T47D (cell line): ENCODE data around the gene CLEC19A.
A peak's percentile ranks its signal among the peaks of the same experiment; 100 is the strongest.

ENCODE experiments used
- DNase-seq, 2 experiments: peaks; one replicate each; pipeline versions ENCODE4 v3.0.0 to v3.0.0-alpha.2; 2011 to 2012; ENCODE audit warnings: low read depth in 1 of 2, low spot score in 1 of 2
- JUND ChIP-seq: IDR thresholded peaks from 2 replicates; pipeline ENCODE4 v1.6.1; 2012; ENCODE audit warnings: low read depth
- in situ Hi-C: cut with HindIII; loops from 2 replicates; pipeline ENCODE4 v1.10.0; 2016; ENCODE audit warnings: low sequenced_read_pairs, low pct_unique_long_range_greater_than_20kb

CLEC19A gene

DNA sequence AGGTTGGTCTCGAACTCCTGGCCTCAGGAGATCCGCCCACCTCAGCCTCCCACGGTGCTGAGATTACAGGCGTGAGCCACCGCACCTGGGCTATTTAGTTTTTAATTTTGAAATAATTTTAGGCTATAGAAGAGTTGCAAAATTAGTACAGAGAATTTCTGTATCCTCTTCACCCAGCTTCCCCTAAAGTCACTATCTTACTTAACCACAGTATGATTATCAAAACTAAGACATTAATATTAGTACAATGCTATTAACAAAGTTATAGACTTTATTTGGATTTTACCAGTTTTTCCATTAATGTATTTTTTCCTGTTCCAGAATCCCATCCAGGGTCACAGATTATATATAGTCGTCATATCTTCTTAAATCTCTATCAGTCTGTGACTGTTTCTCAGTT lies 62.6 kb downstream of the CLEC19A start:
- in situ Hi-C loops = no loop called here
- TF ChIP-seq JUND = no peak
- DNase-seq = no peak

DNA sequence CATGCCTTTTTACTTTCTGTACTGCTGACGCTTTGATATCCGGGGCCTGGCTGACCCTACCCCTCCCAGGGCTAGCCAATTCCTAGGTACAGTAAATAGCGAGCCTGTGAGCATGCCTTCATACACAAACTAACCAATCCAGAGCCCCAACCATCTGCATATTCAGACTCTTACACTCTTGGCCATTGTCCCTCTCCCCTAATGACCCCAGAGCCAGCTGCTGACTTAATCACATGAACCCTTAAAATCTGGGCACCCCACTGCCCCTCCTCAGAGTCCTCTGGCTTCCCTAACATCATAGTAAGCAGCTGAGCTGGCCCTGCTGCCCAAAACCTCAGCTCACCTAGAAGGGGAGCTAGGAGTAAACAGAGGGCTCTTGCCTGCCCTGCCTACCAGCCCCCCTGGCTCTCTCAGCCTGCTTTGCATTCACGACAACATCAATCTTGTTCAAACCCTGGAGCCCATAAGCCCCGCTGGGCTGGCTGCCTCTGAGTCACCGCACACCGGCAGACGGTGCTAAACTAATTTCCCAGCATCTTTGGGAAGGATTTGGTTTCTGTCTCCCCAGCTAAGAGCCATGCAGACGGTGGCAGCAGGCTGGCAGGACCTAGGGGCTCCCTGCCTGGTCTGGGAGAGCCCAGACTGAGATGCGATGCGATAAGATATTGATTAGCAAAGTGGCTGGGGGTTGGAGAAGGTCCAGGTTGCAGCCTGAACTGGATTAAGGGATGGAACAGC lies 63.2 kb downstream of the CLEC19A start:
- in situ Hi-C loops = no loop called here

DNA sequence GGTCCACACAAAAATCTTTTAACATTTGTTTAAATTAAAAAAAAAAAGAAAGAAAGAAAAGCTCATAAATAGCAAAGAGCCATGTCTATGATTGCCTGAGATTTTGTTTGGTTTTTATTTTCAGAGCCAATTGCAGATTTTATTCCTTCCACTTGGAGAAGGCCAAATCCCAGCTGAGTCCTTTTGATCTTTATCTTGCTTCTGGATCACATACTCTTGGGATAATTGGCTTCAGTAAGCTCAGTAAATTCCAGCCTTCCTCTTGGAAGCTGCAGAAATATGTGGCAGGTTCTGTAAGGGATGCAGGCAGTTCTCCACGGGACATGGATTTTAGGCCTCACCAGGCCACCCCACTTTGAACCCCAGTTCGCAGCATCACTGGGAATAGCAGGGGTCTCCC lies 68.8 kb downstream of the CLEC19A start:
- no peak for TF ChIP-seq JUND
- DNase-seq = peak in 1 of 2 experiments; percentile 44
- in situ Hi-C loops = no loop called here

More for the DNA sequence above, 63.2 kb downstream of the CLEC19A start:
- no peak for TF ChIP-seq JUND
- no peak for DNase-seq

DNA sequence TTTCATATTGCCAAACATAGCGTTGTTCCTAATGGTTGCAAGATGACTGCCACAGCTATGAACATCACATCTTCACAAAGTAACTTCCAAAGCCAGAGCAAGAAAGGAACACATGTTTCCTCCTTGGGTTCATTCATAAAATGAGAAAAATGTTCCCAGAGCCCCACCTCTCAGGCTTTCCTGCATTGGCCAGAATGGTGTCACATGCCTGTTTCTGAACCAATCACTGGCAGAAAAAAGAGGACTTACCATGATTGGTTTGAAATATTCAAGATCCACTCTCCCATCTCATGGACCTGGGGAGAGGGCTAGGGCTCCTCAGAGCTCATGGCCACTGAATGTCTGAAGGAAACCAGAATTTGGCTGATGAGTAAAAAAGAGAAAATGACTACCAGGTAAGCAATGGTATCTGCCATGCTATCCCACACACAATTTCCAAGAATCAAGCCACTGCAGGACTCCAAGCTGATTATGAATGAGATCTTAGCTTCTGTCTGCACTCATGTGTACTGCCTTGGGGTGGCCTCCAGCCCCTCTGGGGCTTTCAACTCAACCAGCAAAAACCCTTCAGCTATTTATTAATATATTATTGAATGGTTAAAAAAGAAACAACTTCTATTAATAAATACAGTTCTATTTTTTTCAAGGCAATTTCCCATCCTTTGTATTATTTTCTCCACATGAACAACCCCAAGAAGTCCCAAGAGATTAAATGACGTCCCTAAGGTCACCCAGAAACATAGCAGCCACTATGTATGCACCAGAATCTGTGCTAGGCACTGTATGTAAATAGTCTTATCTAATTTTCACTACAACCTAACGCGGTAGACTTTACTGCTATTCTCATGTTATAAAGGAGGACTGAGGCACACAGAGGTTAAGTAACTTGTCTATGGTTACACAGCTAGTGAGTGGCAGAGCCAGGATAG lies 70.8 kb downstream of the CLEC19A start:
- in situ Hi-C loops = no loop called here
- TF ChIP-seq JUND = no peak
- no peak for DNase-seq

DNA sequence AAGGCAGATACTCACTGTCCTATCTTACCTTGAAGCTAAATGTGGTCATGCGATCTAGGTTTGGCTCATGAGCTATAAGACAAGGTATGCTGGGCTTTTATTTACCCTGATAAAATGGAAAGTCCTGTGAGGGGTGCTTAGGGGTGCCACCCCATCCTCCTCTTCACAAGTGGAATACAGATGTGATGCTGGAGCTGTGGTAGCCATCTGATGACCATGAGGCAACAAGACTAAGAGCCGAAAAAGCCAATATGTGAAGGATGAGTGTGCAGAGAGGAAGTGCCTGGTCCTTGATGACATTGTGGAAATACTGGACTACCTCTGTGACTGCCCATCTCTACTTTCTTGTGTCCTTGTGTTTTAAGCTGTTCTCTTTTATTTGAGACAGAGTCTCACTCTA lies 74.0 kb downstream of the CLEC19A start:
- DNase-seq = no peak
- in situ Hi-C loops = no loop called here
- no peak for TF ChIP-seq JUND
